Stimulated activated CD4-positive, alpha-beta T cell treated with anti-CD3 and anti-CD28 coated beads, Interleukin-2, amount 100 ng/mL, for 24 hours (primary cell): ENCODE data around the gene MED1.

Experiments
- DNase-seq, 2 donors: peaks; one replicate each; pipeline ENCODE4 v3.0.0-alpha.2; 2020

Gene MED1

DNA sequence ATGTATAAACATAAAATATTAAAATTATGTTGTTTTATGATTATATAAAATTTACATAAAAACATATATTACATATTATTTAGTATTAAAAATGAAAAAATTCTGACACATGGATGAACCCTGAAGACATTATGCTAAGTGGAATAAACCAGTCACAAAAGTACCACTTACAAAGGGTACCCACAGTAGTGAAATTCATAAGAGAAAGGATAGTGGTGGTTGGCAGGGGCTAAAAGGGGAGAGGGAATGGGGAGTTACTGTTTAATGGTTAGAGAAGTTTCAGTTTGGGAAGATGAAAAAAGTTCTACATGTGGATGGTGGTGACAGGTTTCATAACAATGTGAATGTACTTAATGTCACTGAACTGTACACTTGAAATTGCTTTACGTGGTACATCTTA, 91.1 kb downstream of the MED1 start:
- no peak for DNase-seq

DNA sequence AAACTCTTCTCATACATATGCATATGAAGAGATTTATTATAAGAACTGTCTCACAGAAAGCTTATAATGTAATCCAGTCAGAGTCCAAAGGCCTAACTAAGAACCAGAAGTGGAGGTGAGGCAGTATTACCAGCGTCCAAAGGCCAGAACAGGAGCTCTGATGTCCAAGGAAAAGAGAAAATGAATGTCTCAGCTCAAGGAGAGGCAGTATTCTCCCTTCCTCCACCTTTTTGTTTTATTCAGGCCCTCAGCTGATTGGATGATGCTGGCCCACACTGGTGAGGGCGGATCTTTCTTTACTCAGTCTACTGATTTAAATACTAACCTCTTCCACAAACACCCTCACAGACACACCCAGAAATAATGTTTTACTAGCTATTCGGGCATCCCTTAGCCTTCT, 93.1 kb downstream of the MED1 start:
- DNase-seq: no peak

DNA sequence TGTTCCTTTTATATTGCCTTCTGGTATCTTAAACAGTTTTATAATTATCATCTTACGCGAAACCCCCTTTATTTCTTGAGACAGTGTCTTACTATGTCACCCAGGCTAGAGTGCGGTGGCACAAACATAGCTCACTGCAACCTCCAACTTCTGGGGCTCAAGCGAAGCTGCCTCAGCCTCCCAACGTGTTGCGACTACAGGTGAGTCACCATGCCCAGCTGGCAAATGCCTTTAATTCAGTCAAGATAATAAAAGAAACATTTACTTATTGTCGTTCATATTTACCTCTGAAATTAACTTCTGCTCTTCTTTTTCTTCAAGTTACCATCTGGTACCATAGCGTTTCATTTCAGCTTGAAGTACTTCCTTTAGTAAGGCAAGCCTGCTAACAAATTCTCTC, 93.6 kb downstream of the MED1 start:
- no peak for DNase-seq
